HEK293 (cell line): Measurements from ENCODE around the gene SNRPA1.

Experiments
- CTCF ChIA-PET: fragments of 350-600 bp; formaldehyde crosslinking; extraction: SDS; loops from one replicate; lab custom pipeline; 2021; ENCODE audit warnings: antibody characterized with exemption; lab: Yijun Ruan, JAX
- POLR2A ChIA-PET: fragments of 300-600 bp; formaldehyde crosslinking; extraction: SDS; loops from one replicate; lab custom pipeline; 2020; ENCODE audit warnings: antibody characterized with exemption, inconsistent platforms; lab: Yijun Ruan, JAX
- H3K27ac ChIP-seq: fragments of 200-500 bp; sonication (Bioruptor generic); 2 replicates; pipeline ENCODE4 v1.5.1; 2014; ENCODE audit warnings: low read depth, low read length, control low read depth, inconsistent platforms; ENCODE audit errors: extremely low read depth
- H3K36me3 ChIP-seq, 2 experiments: fragments of 200-500 bp in 1 of 2; sonication (Bioruptor generic) in 1 of 2; 1 replicate in 1 of 2; 2 replicates in 1 of 2; pipeline ENCODE4 v1.5.1; 2014 to 2017; ENCODE audit warnings: inconsistent platforms in 2 of 2, low read length in 2 of 2; ENCODE audit not compliant: control insufficient read depth in 2 of 2, insufficient read depth in 1 of 2
- H3K4me1 ChIP-seq: fragments of 200-500 bp; sonication (Bioruptor generic); 2 replicates; pipeline ENCODE4 v1.5.1; 2014; ENCODE audit warnings: mild to moderate bottlenecking, low read length, inconsistent platforms; ENCODE audit not compliant: control insufficient read depth, insufficient read depth
- H3K4me3 ChIP-seq: 2 replicates; pipeline ENCODE4 v1.5.1; 2011; ENCODE audit warnings: low read depth, mild to moderate bottlenecking, control low read depth, low read length, moderate library complexity
- H3K9me3 ChIP-seq: fragments of 200-500 bp; sonication (Bioruptor generic); 2 replicates; pipeline ENCODE4 v1.5.1; 2014; ENCODE audit warnings: low read depth, low read length, inconsistent platforms; ENCODE audit not compliant: control insufficient read depth, insufficient read depth
- EGR2 ChIP-seq: fragments of 450-650 bp; formaldehyde crosslinking; IDR thresholded peaks from 2 replicates; pipeline ENCODE4 v1.5.1; 2016; ENCODE audit warnings: low read depth, missing biosample characterization, missing genetic modification characterization
- FEZF1 ChIP-seq: fragments of 450-650 bp; formaldehyde crosslinking; IDR thresholded peaks from 2 replicates; pipeline ENCODE4 v1.5.1; 2016; ENCODE audit warnings: missing biosample characterization, missing genetic modification characterization
- ZBTB1 ChIP-seq: fragments of 450-650 bp; formaldehyde crosslinking; IDR thresholded peaks from 2 replicates; pipeline ENCODE4 v1.5.1; 2016; ENCODE audit warnings: missing biosample characterization, missing genetic modification characterization
- ZFHX2 ChIP-seq: fragments of 450-650 bp; formaldehyde crosslinking; conservative IDR thresholded peaks from 2 replicates; pipeline ENCODE4 v1.5.1; 2016; ENCODE audit warnings: missing biosample characterization, missing genetic modification characterization
- ZNF133 ChIP-seq: fragments of 450-650 bp; formaldehyde crosslinking; IDR thresholded peaks from 2 replicates; pipeline ENCODE4 v1.5.1; 2016; ENCODE audit warnings: missing biosample characterization, missing genetic modification characterization
- ZNF148 ChIP-seq: fragments of 450-650 bp; formaldehyde crosslinking; IDR thresholded peaks from 2 replicates; pipeline ENCODE4 v1.5.0; 2017; ENCODE audit warnings: missing biosample characterization, missing genetic modification characterization, borderline replicate concordance
- ZNF2 ChIP-seq: fragments of 450-650 bp; formaldehyde crosslinking; IDR thresholded peaks from 2 replicates; pipeline ENCODE4 v1.5.1; 2016; ENCODE audit warnings: missing biosample characterization, missing genetic modification characterization
- ZNF280C ChIP-seq: fragments of 450-650 bp; formaldehyde crosslinking; IDR thresholded peaks from 2 replicates; pipeline ENCODE4 v1.5.1; 2016; ENCODE audit warnings: missing biosample characterization, missing genetic modification characterization
- ZNF311 ChIP-seq: fragments of 450-650 bp; formaldehyde crosslinking; IDR thresholded peaks from 2 replicates; pipeline ENCODE4 v1.5.1; 2017; ENCODE audit warnings: missing biosample characterization, missing genetic modification characterization, borderline replicate concordance
- ZNF350 ChIP-seq: fragments of 450-650 bp; formaldehyde crosslinking; IDR thresholded peaks from 2 replicates; pipeline ENCODE4 v1.5.0; 2017; ENCODE audit warnings: missing biosample characterization, mild to moderate bottlenecking, missing genetic modification characterization
- ZNF510 ChIP-seq: fragments of 450-650 bp; formaldehyde crosslinking; IDR thresholded peaks from 2 replicates; pipeline ENCODE4 v1.5.1; 2018; ENCODE audit warnings: mild to moderate bottlenecking, missing genetic modification characterization, missing biosample characterization; ENCODE audit not compliant: insufficient replicate concordance
- ZNF626 ChIP-seq: fragments of 450-650 bp; sonication (Bioruptor Pico); formaldehyde crosslinking; IDR thresholded peaks from 2 replicates; pipeline ENCODE4 v1.5.1; 2018; ENCODE audit warnings: missing biosample characterization, missing genetic modification characterization, inconsistent platforms
- ZNF654 ChIP-seq: fragments of 450-650 bp; formaldehyde crosslinking; IDR thresholded peaks from 2 replicates; pipeline ENCODE4 v1.5.1; 2016; ENCODE audit warnings: low read depth, missing biosample characterization, missing genetic modification characterization
- ZNF701 ChIP-seq: fragments of 450-650 bp; formaldehyde crosslinking; IDR thresholded peaks from 2 replicates; pipeline ENCODE4 v1.5.1; 2016; ENCODE audit warnings: missing biosample characterization, missing genetic modification characterization
- ZNF76 ChIP-seq: fragments of 450-650 bp; formaldehyde crosslinking; IDR thresholded peaks from 2 replicates; pipeline ENCODE4; 2016; ENCODE audit warnings: low read depth, missing biosample characterization, missing genetic modification characterization, borderline replicate concordance
- TF ChIP-seq, protein P1 (sequence below): fragments of 450-650 bp; formaldehyde crosslinking; IDR thresholded peaks from 2 replicates; pipeline ENCODE4 v1.5.1; 2016; ENCODE audit warnings: missing biosample characterization, missing genetic modification characterization
- TF ChIP-seq, protein P2 (sequence below): fragments of 450-650 bp; formaldehyde crosslinking; IDR thresholded peaks from 2 replicates; pipeline ENCODE4 v1.5.1; 2016; ENCODE audit warnings: missing biosample characterization, missing genetic modification characterization

The SNRPA1 gene

DNA sequence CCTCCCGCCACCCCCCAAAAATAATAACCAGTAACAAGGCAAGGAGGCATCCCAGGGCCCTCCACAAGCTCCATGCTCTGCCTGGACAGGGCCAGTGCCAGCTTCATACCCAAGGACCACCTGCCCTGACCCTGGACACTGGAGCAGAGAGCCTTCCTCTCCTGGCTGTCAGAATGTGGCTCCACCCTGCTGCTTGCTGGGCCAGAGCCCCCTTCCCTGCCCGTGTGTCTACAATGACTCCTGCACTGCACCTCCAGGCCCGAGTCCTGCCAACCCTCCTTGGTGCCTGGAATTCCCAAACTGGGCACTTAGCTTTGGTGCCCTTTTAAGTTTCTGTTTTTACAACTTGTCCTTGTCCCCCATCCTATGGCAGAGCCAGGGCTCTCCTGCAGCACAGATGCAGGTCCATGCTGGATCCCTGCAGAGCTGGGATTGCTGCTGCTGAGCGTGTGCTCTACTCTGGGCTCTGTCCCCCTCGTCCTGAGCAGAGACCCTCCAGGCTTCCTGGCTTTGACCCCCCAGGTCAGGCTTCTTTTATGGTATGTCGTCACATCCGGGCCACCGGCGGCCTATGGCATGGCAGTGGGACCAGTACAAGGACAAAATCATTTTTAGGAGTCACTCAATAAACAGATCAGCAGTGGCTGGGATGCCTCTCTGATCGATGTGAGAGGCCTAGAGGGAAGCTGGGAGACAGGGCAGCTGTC is 11.4 kb upstream of the SNRPA1 start (continued):
- no peak for TF ChIP-seq ZNF280C (tag by site-specific recombination)

- CTCF ChIA-PET: interaction anchor here (0.7 to 0.8 kb wide), 3 partner anchors 16 to 349 kb away, joined by 3 to 5 read pairs (median 3); no protein-coding TSS in a partner anchor
- no peak overlapping the region for H3K27ac ChIP-seq
- no peak overlapping the region for H3K4me3 ChIP-seq
- peaks cover 0 to 9% of the 10 kb centered on the region in 2 experiments; a peak in 2 of 3 replicates for H3K36me3 ChIP-seq
- TF ChIP-seq EGR2 (tag by site-specific recombination) (peak; percentile 79), FEZF1 (tag by site-specific recombination) (no peak), ZNF148 (tag by site-specific recombination) (no peak), ZFHX2 (tag by site-specific recombination) (peak; percentile 70)
- POLR2A ChIA-PET: interaction anchor here (0.6 to 1.1 kb wide), 2 partner anchors 11 to 126 kb away, joined by 4 to 5 read pairs; partner anchors contain the start of gene SNRPA1
- H3K4me1 ChIP-seq: no peaks in the 10 kb centered on the region
- H3K9me3 ChIP-seq: no peaks in the 10 kb centered on the region
Observed at GRCh38 chr15:101305820-101306255, 10.8 kb upstream of the SNRPA1 start.

GRCh38 chr15:101303408-101303807 is 8.4 kb upstream of the SNRPA1 start:
- no peak overlapping the region for H3K27ac ChIP-seq
- no peaks in the 10 kb centered on the region for H3K4me1 ChIP-seq
- ChIA-PET POLR2A (no interaction called here), CTCF (interaction anchor here (0.8 to 2.8 kb wide), 5 partner anchors 9 to 338 kb away, joined by 3 to 20 read pairs (median 4); no protein-coding TSS in a partner anchor)
- TF ChIP-seq ZNF350 (no peak), ZNF626 (tag by site-specific recombination) (no peak)
- H3K36me3 ChIP-seq: peaks cover 0 to 6% of the 10 kb centered on the region in 2 experiments; a peak in 2 of 3 replicates
- H3K9me3 ChIP-seq: no peaks in the 10 kb centered on the region
- H3K4me3 ChIP-seq: no peak overlapping the region

DNA sequence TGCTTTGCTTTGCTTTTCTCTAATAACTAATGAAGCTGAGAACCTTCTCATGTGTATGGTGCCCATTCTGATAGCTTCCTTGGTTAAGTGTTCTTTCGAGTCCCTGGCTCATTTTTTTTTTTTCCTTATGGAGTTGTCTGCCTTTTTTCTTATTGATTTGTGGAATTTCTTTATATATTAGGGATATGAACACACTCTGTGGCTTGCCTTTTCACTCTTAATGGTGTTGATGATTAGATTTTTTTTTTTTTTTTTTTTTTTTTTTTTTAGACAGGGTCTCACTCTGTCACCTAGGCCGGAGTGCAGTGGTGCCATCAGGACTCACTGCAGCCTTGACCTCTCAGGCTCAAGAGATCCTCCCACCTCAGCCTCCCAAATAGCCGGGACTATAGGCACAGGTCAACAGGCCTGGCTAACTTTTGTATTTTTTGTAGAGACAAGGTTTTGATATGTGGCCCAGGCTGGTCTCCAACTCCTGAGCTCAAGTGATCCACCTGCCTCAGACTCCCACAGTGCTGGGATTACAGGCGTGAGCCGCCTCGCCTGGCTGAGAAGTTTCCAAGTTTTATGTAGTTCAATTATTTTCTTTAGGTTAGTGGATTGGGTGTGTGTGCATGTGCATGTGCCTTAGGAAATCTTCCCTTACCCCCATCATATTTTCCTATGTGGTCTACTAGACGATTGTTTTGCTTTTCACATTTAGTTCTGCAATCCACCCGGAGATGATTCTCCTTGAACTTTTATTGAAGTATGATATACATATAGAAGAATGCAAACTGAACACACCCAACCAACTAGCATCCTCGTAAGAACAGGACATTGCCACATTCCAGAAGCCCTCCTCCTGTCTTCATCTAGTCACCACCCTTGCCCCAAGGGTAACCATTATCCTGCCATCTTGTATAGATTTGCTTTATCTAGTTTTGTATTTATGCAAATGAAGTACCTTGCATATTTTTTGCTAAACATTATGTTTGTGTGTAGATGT is 1.7 kb upstream of the SNRPA1 start:
- H3K9me3 ChIP-seq: no peaks in the 10 kb centered on the region
- peaks cover 7 to 8% of the 10 kb centered on the region in 2 experiments for H3K36me3 ChIP-seq
- H3K4me3 ChIP-seq: peak overlapping the region; percentile 64
- ChIA-PET CTCF (interaction anchor here (0.6 to 7.4 kb wide), 11 partner anchors 8 to 380 kb away, joined by 3 to 64 read pairs (median 4); no protein-coding TSS in a partner anchor), POLR2A (interaction anchor here (0.7 to 2.0 kb wide), 2 partner anchors 139 to 355 kb away, joined by 5 to 6 read pairs; no protein-coding TSS in a partner anchor)
- peak overlapping the region; percentile 95 for H3K27ac ChIP-seq
- H3K4me1 ChIP-seq: peaks cover 11% of the 10 kb centered on the region
- TF ChIP-seq, protein P1, sequence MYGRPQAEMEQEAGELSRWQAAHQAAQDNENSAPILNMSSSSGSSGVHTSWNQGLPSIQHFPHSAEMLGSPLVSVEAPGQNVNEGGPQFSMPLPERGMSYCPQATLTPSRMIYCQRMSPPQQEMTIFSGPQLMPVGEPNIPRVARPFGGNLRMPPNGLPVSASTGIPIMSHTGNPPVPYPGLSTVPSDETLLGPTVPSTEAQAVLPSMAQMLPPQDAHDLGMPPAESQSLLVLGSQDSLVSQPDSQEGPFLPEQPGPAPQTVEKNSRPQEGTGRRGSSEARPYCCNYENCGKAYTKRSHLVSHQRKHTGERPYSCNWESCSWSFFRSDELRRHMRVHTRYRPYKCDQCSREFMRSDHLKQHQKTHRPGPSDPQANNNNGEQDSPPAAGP: peak; percentile 35; the same call in 1 of the 2 replicates
- TF ChIP-seq ZNF654 (tag by site-specific recombination) (no peak), ZNF76 (tag by site-specific recombination) (no peak), ZNF133 (tag by site-specific recombination) (no peak), ZNF701 (tag by site-specific recombination) (no peak), ZNF2 (tag by site-specific recombination) (no peak), ZNF510 (tag by site-specific recombination) (no peak), ZBTB1 (tag by site-specific recombination) (no peak), ZNF311 (no peak)
- TF ChIP-seq, protein P2, sequence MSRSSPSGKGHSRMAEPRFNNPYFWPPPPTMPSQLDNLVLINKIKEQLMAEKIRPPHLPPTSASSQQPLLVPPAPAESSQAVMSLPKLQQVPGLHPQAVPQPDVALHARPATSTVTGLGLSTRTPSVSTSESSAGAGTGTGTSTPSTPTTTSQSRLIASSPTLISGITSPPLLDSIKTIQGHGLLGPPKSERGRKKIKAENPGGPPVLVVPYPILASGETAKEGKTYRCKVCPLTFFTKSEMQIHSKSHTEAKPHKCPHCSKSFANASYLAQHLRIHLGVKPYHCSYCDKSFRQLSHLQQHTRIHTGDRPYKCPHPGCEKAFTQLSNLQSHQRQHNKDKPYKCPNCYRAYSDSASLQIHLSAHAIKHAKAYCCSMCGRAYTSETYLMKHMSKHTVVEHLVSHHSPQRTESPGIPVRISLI (tag by site-specific recombination): peak; percentile 96
